Cardiac muscle cell (in vitro differentiated cells and primary cell): ENCODE measurements around the gene ABCG1. TPM values are rescaled to one million over a fixed set of nuclear protein-coding genes. Genes with fewer than 3 reads are reported as not detected.

Source experiments
- DNase-seq, 2 donors: peaks; one replicate each; pipeline versions ENCODE4 v3.0.0 to v3.0.0-alpha.2; 2010 to 2017; ENCODE audit warnings: low read depth in 1 of 2, low spot score in 1 of 2
- H3K27ac ChIP-seq: fragments of 200-600 bp; sonication (generic); 2 replicates; pipeline ENCODE4 v1.5.1; 2016
- H3K27me3 ChIP-seq: fragments of 200-600 bp; sonication (generic); 2 replicates; pipeline ENCODE4 v1.6.0; 2016; ENCODE audit warnings: control low read depth
- H3K36me3 ChIP-seq: fragments of 200-600 bp; sonication (generic); 2 replicates; pipeline ENCODE4 v1.5.1; 2016; ENCODE audit warnings: control low read depth
- H3K4me1 ChIP-seq: fragments of 200-600 bp; sonication (generic); 2 replicates; pipeline ENCODE4 v1.8.1; 2017; ENCODE audit warnings: low read depth, mild to moderate bottlenecking, mixed run types
- H3K4me3 ChIP-seq: fragments of 200-600 bp; sonication (generic); 2 replicates; pipeline ENCODE4 v1.5.1; 2016; ENCODE audit warnings: mild to moderate bottlenecking
- H3K9me3 ChIP-seq: fragments of 200-600 bp; sonication (generic); 2 replicates; pipeline ENCODE4 v1.5.1; 2017; ENCODE audit warnings: low read depth, mild to moderate bottlenecking, control low read depth
- polyA plus RNA-seq: library from polyadenylated mRNA; unstranded; fragments of >200 nt; fragmentation: Nextera tagmentation; extraction: Ambion mirVana; gene quantifications from 2 replicates; pipeline ENCODE4 v1.2.1, GENCODE V29; 2016
- total RNA-seq: library from RNA; depleted of rRNA; stranded (reverse); fragments of >200 nt; gene quantifications from 2 replicates; pipeline ENCODE4 v1.2.3, GENCODE V29; 2016
- TF ChIP-seq, protein P1 (sequence below): IDR thresholded peaks from 2 replicates; pipeline ENCODE4 v1.5.1; 2012; ENCODE audit warnings: low read depth, mild to moderate bottlenecking, low read length

Gene ABCG1
- total and polyA plus RNA-seq, 2 experiments from 2014 or later = 4.0 to 4.9 TPM

- no peaks in the 10 kb centered on the region for H3K9me3 ChIP-seq
- no peaks in the 10 kb centered on the region for H3K36me3 ChIP-seq
- no peaks in the 10 kb centered on the region for H3K27me3 ChIP-seq
- H3K4me3 ChIP-seq = no peak overlapping the region
- no peaks in the 10 kb centered on the region for H3K4me1 ChIP-seq
- TF ChIP-seq, protein P1, sequence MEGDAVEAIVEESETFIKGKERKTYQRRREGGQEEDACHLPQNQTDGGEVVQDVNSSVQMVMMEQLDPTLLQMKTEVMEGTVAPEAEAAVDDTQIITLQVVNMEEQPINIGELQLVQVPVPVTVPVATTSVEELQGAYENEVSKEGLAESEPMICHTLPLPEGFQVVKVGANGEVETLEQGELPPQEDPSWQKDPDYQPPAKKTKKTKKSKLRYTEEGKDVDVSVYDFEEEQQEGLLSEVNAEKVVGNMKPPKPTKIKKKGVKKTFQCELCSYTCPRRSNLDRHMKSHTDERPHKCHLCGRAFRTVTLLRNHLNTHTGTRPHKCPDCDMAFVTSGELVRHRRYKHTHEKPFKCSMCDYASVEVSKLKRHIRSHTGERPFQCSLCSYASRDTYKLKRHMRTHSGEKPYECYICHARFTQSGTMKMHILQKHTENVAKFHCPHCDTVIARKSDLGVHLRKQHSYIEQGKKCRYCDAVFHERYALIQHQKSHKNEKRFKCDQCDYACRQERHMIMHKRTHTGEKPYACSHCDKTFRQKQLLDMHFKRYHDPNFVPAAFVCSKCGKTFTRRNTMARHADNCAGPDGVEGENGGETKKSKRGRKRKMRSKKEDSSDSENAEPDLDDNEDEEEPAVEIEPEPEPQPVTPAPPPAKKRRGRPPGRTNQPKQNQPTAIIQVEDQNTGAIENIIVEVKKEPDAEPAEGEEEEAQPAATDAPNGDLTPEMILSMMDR = no peak
- H3K27ac ChIP-seq = no peak overlapping the region
- no peak for DNase-seq
Measured at GRCh38 chr21:42255825-42256224, 36.9 kb downstream of the ABCG1 start.

DNA sequence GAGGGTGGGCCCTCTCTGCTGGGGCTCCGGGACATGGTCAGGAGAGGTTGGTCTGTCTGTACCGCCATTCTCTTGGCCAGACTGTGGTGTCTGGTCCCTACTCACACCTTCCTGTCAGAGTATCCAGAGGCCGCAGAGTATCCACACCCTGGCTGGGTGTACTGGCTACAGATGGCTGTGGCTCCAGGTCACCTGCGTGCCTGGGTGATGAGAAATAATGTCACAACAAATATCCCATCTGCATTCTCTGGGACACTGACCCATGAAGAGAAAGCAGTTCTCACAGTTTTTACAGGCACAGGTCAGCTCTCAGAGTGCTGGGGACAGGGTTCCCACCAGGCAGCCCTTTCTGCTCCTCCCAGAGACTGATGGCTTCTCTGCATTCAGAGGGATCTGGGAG, 37.4 kb downstream of the ABCG1 start:
- Histone ChIP-seq H3K4me3 (no peak overlapping the region), H3K36me3 (no peaks in the 10 kb centered on the region), H3K27me3 (no peaks in the 10 kb centered on the region), H3K4me1 (no peaks in the 10 kb centered on the region), H3K27ac (no peak overlapping the region), H3K9me3 (no peaks in the 10 kb centered on the region)
- TF ChIP-seq, protein P1 = no peak
- DNase-seq = no peak

DNA sequence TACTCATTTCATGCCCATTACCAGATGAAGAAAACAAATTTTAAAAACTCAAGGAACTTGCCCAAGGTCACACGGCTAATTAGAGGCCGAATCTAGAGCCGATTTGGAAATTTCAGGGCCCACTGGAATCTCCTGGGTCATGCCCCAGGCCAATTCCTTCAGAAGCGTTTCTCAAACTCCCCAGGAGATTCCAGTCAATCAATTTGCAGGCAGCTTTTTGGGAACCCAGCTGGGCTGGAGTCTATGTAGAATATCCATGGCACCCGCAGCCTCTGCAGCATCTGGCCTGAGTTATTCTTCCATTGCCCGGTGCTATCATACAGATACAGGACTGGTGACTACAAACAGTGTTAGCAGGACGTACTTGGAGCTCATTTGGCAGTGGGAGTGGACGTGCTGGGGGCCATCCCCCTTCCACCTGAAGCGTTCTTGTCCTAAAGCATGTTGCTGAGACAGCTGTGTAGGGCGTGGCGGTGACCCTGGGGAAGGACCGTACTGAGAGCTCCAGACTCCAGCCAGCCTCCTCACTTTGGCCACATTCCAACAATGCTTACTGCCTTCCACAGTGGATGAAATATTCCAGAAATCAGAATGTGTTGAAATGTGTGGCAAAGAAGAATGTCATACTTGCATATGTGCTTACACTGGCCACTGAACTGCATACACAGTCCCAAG, 38.3 kb downstream of the ABCG1 start:
- Histone ChIP-seq H3K27ac (no peak overlapping the region), H3K9me3 (no peaks in the 10 kb centered on the region), H3K4me3 (no peak overlapping the region), H3K4me1 (no peaks in the 10 kb centered on the region), H3K36me3 (no peaks in the 10 kb centered on the region), H3K27me3 (no peaks in the 10 kb centered on the region)
- TF ChIP-seq, protein P1 = no peak
- peak in 1 of 2 donors; percentile 76 for DNase-seq

GRCh38 chr21:42258150-42258884, 39.4 kb downstream of the ABCG1 start:
- Histone ChIP-seq H3K9me3 (no peaks in the 10 kb centered on the region), H3K4me3 (no peak overlapping the region), H3K27me3 (no peaks in the 10 kb centered on the region), H3K4me1 (peaks cover 9% of the 10 kb centered on the region), H3K36me3 (no peaks in the 10 kb centered on the region), H3K27ac (no peak overlapping the region)
- DNase-seq = peak; percentile 72 to 78
- TF ChIP-seq, protein P1 = peak; percentile 91

DNA sequence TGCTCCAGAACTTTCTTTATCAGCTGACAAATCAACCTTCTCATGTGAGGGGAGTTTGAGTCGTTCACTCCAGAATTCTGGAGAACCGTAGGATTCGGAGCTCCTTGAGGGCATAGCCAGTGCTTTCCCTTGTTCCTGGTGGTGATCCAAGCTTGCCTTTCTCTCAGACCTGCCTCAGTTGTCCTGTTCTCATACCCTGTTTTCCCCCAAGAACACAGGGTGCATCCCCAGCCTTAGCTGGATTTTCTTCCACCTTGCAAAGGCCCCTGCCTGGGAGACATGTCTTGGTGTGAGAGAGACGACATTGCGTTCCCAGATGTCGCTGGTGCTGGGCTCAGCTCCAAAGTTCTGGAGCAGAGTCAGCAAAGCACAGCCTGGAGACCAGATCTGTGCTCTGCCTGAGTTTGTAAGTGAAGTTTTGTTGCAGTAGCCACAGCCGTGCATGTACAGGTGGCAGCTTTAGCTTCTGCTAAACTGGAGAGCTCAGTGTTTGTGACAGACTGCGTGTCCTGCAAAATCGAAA, 40.0 kb downstream of the ABCG1 start:
- H3K36me3 ChIP-seq = no peaks in the 10 kb centered on the region
- H3K4me1 ChIP-seq = peaks cover 10% of the 10 kb centered on the region
- no peaks in the 10 kb centered on the region for H3K9me3 ChIP-seq
- DNase-seq = no peak
- no peak overlapping the region for H3K4me3 ChIP-seq
- no peaks in the 10 kb centered on the region for H3K27me3 ChIP-seq
- TF ChIP-seq, protein P1 = no peak
- H3K27ac ChIP-seq = no peak overlapping the region
